ENCODE data around the gene CKMT1A. TPM values are rescaled to one million over a fixed set of nuclear protein-coding genes. Genes with fewer than 3 reads are reported as not detected.
"Not testable (repeated sequence)": the region's sequence is repeated elsewhere in the genome, so short reads cannot be mapped to it uniquely, and the experiment has no call there.

The CKMT1A gene
- total and polyA plus RNA-seq, 10 of the 15 experiments (the other 5 are each of a cell fraction or from before 2014, with no cell fraction given): 0.05 TPM; not detected in 9

DNA sequence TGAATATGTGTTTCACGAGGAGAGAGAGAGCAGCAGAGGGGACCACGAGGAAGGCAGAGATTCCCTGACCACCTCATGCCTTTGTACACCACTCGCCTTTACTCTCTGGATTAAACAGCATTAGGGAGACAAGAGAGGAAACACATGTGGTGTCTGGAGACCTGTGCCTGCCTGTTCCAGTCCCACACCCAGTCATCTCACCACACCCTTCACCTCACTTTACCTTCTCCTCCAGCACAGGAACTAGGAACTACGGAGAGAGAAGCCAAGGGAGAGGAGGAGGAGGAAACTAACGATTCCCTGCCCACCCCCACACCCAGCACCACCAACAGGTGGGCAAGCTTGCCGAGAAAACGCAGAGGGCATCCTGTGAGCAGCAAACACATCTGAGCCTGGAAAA lies 980 bp upstream of the CKMT1A start:
- DNase-seq (ENCODE audit: low read depth, low spot score); H2AFZ ChIP-seq (ENCODE audit: control insufficient read depth, low read depth, low read length); H4K20me1 ChIP-seq (ENCODE audit: control insufficient read depth, insufficient read depth); H3K9me3 ChIP-seq (replicated peaks; ENCODE audit: control insufficient read depth, insufficient read depth, low read length); H3K4me2 ChIP-seq (ENCODE audit: control insufficient read depth, insufficient read depth); H3K4me3 ChIP-seq; H3K9ac ChIP-seq (ENCODE audit: control insufficient read depth, insufficient read depth, low read length); H3K27me3 ChIP-seq (replicated peaks in 1 of 2; ENCODE audit: control insufficient read depth in 2 of 2, insufficient read depth in 2 of 2, low read length in 1 of 2); intact Hi-C loops (cut with micrococcal nuclease; ENCODE audit: unreplicated experiment); ATAC-seq; RAD21 ChIA-PET (ENCODE audit: unreplicated experiment); BruUV-seq (replicated peaks); CTCF ChIA-PET; H3K36me3 ChIP-seq (ENCODE audit: control insufficient read depth in 2 of 2, insufficient read depth in 2 of 2, low read length in 1 of 2); in situ Hi-C loops (cut with MboI); POLR2A ChIA-PET; FAIRE-seq; SMC1A ChIA-PET (ENCODE audit: uncharacterized antibody, unreplicated experiment); H3K27ac ChIP-seq (ENCODE audit: control insufficient read depth, insufficient read depth); H3K4me1 ChIP-seq (ENCODE audit: control insufficient read depth, insufficient read depth, low read length); H3K79me2 ChIP-seq (ENCODE audit: control insufficient read depth, insufficient read depth, low read length): not testable (repeated sequence)
- WGBS (ENCODE audit: insufficient coverage, insufficient replicate concordance, low lambda C conversion rate, missing lambda C conversion rate): no CpG with 5 or more reads among the region's 7 CpGs

DNA sequence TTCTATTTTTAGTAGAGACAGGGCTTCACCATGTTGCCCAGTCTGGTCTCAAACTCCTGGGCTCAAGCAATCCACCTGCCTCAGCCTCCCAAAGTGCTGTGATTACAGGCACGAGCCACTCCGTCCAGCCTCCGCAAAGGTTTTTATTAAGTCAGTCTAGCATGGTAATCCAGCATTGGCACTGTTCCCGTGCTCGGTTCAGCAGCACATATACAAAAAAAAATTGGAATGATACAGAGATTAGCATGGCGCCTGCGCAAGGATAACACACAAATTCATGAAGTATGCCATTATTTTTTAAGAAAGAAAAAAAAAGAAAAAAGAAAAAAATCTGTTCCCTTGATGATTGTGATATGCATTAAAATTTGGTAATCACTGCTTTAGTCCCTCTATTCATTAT lies 8.5 kb downstream of the CKMT1A start:
- FAIRE-seq: no peak
- Histone ChIP-seq H3K27me3 (replicated peaks in 1 of 2; ENCODE audit: control insufficient read depth in 2 of 2, insufficient read depth in 2 of 2, low read length in 1 of 2) (no peaks in the 10 kb centered on the region; a peak in 1 of 4 replicates), H3K9me3 (replicated peaks; ENCODE audit: control insufficient read depth, insufficient read depth, low read length) (no peaks in the 10 kb centered on the region), H3K4me2 (ENCODE audit: control insufficient read depth, insufficient read depth) (no peak overlapping the region), H3K27ac (ENCODE audit: control insufficient read depth, insufficient read depth) (no peak overlapping the region), H2AFZ (ENCODE audit: control insufficient read depth, low read depth, low read length) (no peak overlapping the region), H3K9ac (ENCODE audit: control insufficient read depth, insufficient read depth, low read length) (no peak overlapping the region), H3K79me2 (ENCODE audit: control insufficient read depth, insufficient read depth, low read length) (no peaks in the 10 kb centered on the region), H3K36me3 (ENCODE audit: control insufficient read depth in 2 of 2, insufficient read depth in 2 of 2, low read length in 1 of 2) (no peaks in the 10 kb centered on the region), H3K4me3 (no peak overlapping the region), H4K20me1 (ENCODE audit: control insufficient read depth, insufficient read depth) (no peaks in the 10 kb centered on the region), H3K4me1 (ENCODE audit: control insufficient read depth, insufficient read depth, low read length) (no peaks in the 10 kb centered on the region)
- ChIA-PET POLR2A (no interaction called here), SMC1A (ENCODE audit: uncharacterized antibody, unreplicated experiment) (interaction anchor here (1.4 kb wide), 1 partner anchor 68 kb away, joined by 3 read pairs; no protein-coding TSS in a partner anchor), CTCF (interaction anchor here (1.0 kb wide), 1 partner anchor 202 kb away, joined by 4 read pairs; no protein-coding TSS in a partner anchor), RAD21 (ENCODE audit: unreplicated experiment) (no interaction called here)
- WGBS (ENCODE audit: insufficient coverage, insufficient replicate concordance, low lambda C conversion rate, missing lambda C conversion rate): 47% methylated on average over 7 of the region's 7 CpGs
- no TSS peak for BruUV-seq (replicated peaks)
- ATAC-seq: no peak
- in situ Hi-C loops (cut with MboI) (no loop called here), intact Hi-C loops (cut with micrococcal nuclease; ENCODE audit: unreplicated experiment) (no loop called here)
- DNase-seq (ENCODE audit: low read depth, low spot score): no peak
- TF ChIP-seq TARDBP (IDR thresholded peaks at IDR 0.05; ENCODE audit: borderline replicate concordance) (no peak), SUPT20H (IDR thresholded peaks at IDR 0.05; ENCODE audit: borderline replicate concordance, control insufficient read depth, low read depth, low read length) (no peak), NRF1 (conservative IDR thresholded peaks at IDR 0.05; ENCODE audit: low read depth, low read length) (no peak), SREBF1 (IDR thresholded peaks at IDR 0.05; ENCODE audit: low read length) (no peak), KAT2A (conservative IDR thresholded peaks at IDR 0.05; ENCODE audit: control insufficient read depth, low read depth, low read length) (no peak), ASH2L (IDR thresholded peaks at IDR 0.05; ENCODE audit: borderline replicate concordance, low read depth) (no peak), EED (IDR thresholded peaks at IDR 0.05; ENCODE audit: low read depth) (no peak), CHD2 (IDR thresholded peaks at IDR 0.05; ENCODE audit: borderline replicate concordance, low read depth, low read length) (no peak), RELA (IDR thresholded peaks at IDR 0.05; ENCODE audit: borderline replicate concordance, partially characterized antibody) (no peak), JUNB (IDR thresholded peaks at IDR 0.05) (no peak)
- TF ChIP-seq, protein P1, sequence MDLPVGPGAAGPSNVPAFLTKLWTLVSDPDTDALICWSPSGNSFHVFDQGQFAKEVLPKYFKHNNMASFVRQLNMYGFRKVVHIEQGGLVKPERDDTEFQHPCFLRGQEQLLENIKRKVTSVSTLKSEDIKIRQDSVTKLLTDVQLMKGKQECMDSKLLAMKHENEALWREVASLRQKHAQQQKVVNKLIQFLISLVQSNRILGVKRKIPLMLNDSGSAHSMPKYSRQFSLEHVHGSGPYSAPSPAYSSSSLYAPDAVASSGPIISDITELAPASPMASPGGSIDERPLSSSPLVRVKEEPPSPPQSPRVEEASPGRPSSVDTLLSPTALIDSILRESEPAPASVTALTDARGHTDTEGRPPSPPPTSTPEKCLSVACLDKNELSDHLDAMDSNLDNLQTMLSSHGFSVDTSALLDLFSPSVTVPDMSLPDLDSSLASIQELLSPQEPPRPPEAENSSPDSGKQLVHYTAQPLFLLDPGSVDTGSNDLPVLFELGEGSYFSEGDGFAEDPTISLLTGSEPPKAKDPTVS (IDR thresholded peaks at IDR 0.05; ENCODE audit: low read depth, low read length): no peak
- TF ChIP-seq, protein P2, sequence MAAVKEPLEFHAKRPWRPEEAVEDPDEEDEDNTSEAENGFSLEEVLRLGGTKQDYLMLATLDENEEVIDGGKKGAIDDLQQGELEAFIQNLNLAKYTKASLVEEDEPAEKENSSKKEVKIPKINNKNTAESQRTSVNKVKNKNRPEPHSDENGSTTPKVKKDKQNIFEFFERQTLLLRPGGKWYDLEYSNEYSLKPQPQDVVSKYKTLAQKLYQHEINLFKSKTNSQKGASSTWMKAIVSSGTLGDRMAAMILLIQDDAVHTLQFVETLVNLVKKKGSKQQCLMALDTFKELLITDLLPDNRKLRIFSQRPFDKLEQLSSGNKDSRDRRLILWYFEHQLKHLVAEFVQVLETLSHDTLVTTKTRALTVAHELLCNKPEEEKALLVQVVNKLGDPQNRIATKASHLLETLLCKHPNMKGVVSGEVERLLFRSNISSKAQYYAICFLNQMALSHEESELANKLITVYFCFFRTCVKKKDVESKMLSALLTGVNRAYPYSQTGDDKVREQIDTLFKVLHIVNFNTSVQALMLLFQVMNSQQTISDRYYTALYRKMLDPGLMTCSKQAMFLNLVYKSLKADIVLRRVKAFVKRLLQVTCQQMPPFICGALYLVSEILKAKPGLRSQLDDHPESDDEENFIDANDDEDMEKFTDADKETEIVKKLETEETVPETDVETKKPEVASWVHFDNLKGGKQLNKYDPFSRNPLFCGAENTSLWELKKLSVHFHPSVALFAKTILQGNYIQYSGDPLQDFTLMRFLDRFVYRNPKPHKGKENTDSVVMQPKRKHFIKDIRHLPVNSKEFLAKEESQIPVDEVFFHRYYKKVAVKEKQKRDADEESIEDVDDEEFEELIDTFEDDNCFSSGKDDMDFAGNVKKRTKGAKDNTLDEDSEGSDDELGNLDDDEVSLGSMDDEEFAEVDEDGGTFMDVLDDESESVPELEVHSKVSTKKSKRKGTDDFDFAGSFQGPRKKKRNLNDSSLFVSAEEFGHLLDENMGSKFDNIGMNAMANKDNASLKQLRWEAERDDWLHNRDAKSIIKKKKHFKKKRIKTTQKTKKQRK (IDR thresholded peaks at IDR 0.05; ENCODE audit: low read depth, low read length): no peak
